Chondrocyte (in vitro differentiated cells): ENCODE results near the gene TGM1. TPM values are rescaled to one million over a fixed set of nuclear protein-coding genes. Genes with fewer than 3 reads are reported as not detected.

Source experiments
- DNase-seq: peaks from one replicate; pipeline ENCODE4 v3.0.0; 2021; ENCODE audit warnings: mixed read lengths, low spot score
- H3K27ac Mint-ChIP-seq: one replicate; pipeline ENCODE4 v1.8.0; 2021; ENCODE audit warnings: mild to moderate bottlenecking, moderate library complexity, mixed read lengths; ENCODE audit not compliant: unreplicated experiment
- H3K27me3 Mint-ChIP-seq: 2 replicates; pipeline ENCODE4 v1.8.0; 2021; ENCODE audit warnings: low read depth, mixed read lengths
- H3K36me3 Mint-ChIP-seq: 2 replicates; pipeline ENCODE4 v1.8.0; 2021; ENCODE audit warnings: low read depth, mixed read lengths
- H3K4me1 Mint-ChIP-seq: 2 replicates; pipeline ENCODE4 v1.8.0; 2021; ENCODE audit warnings: low read depth, mild to moderate bottlenecking, mixed read lengths
- H3K4me3 Mint-ChIP-seq: one replicate; pipeline ENCODE4 v1.8.0; 2021; ENCODE audit warnings: mild to moderate bottlenecking, moderate library complexity, mixed read lengths; ENCODE audit not compliant: unreplicated experiment
- H3K9me3 Mint-ChIP-seq: 2 replicates; pipeline ENCODE4 v1.8.0; 2021; ENCODE audit warnings: low read depth, mixed read lengths
- CTCF ChIP-seq: fragments of 200-600 bp; sonication (generic); IDR thresholded peaks from 2 replicates; pipeline ENCODE4 v1.5.0; 2021; ENCODE audit warnings: antibody characterized with exemption, mild to moderate bottlenecking, moderate library complexity
- total RNA-seq: library from RNA; stranded (reverse); gene quantifications from 3 replicates; pipeline ENCODE4 v1.2.1, GENCODE V29; 2021

Gene TGM1
- total RNA-seq, 1 donor from 2014 or later = 3.3 TPM

GRCh38 chr14:24271834-24272263, 8.9 kb upstream of the TGM1 start:
- Mint-ChIP-seq H3K9me3 (no peaks in the 10 kb centered on the region), H3K27me3 (no peaks in the 10 kb centered on the region), H3K27ac (peak overlapping the region; percentile 73), H3K4me1 (peaks cover 16% of the 10 kb centered on the region), H3K36me3 (peaks cover 8% of the 10 kb centered on the region), H3K4me3 (peak overlapping the region; percentile 92)
- DNase-seq = no peak
- TF ChIP-seq CTCF = no peak

GRCh38 chr14:24271134-24271833, 8.3 kb upstream of the TGM1 start, which contains the start of gene RABGGTA:
RABGGTA (minus strand) TSS chr14:24271597; CDS start chr14:24271115, 482 bp downstream.
- Mint-ChIP-seq H3K27me3 (no peaks in the 10 kb centered on the region), H3K4me1 (peaks cover 16% of the 10 kb centered on the region), H3K4me3 (peak within 1 kb of the TSS; percentile 92), H3K36me3 (peaks cover 12% of the 10 kb centered on the region), H3K9me3 (no peaks in the 10 kb centered on the region), H3K27ac (peak within 1 kb of the TSS; percentile 90)
- peak; percentile 86 for TF ChIP-seq CTCF
- DNase-seq = peak; percentile 92

GRCh38 chr14:24270537-24271133, 7.7 kb upstream of the TGM1 start:
- peak overlapping the region; percentile 92 for H3K4me3 Mint-ChIP-seq
- DNase-seq = no peak
- peaks cover 14% of the 10 kb centered on the region for H3K36me3 Mint-ChIP-seq
- no peaks in the 10 kb centered on the region for H3K9me3 Mint-ChIP-seq
- H3K27ac Mint-ChIP-seq = peak overlapping the region; percentile 90
- H3K4me1 Mint-ChIP-seq = peaks cover 16% of the 10 kb centered on the region
- no peaks in the 10 kb centered on the region for H3K27me3 Mint-ChIP-seq
- no peak for TF ChIP-seq CTCF

GRCh38 chr14:24269910-24270536, 7.0 kb upstream of the TGM1 start:
- H3K4me3 Mint-ChIP-seq = no peak overlapping the region
- no peaks in the 10 kb centered on the region for H3K9me3 Mint-ChIP-seq
- peaks cover 16% of the 10 kb centered on the region for H3K4me1 Mint-ChIP-seq
- peak; percentile 77 for DNase-seq
- H3K27me3 Mint-ChIP-seq = no peaks in the 10 kb centered on the region
- TF ChIP-seq CTCF = no peak
- H3K36me3 Mint-ChIP-seq = peaks cover 14% of the 10 kb centered on the region
- no peak overlapping the region for H3K27ac Mint-ChIP-seq

- H3K4me3 Mint-ChIP-seq = no peak overlapping the region
- no peaks in the 10 kb centered on the region for H3K9me3 Mint-ChIP-seq
- peaks cover 14% of the 10 kb centered on the region for H3K36me3 Mint-ChIP-seq
- H3K27ac Mint-ChIP-seq = no peak overlapping the region
- H3K27me3 Mint-ChIP-seq = no peaks in the 10 kb centered on the region
- no peak for TF ChIP-seq CTCF
- DNase-seq = peak; percentile 59
- peaks cover 16% of the 10 kb centered on the region for H3K4me1 Mint-ChIP-seq
These were observed 6.4 kb upstream of the TGM1 start for GRCh38 chr14:24269368-24269767.
